GM12878 (cell line): ENCODE measurements around the gene CAMK4. TPM values are rescaled to one million over a fixed set of nuclear protein-coding genes. Genes with fewer than 3 reads are reported as not detected.

Source experiments
- ATAC-seq: fragments of 200-7000 bp; cut with Tn5 transposase; 3 replicates; pipeline ENCODE4 v1.9.1; 2020; ENCODE audit warnings: mild to moderate bottlenecking, moderate library complexity
- BruUV-seq: library from RNA; stranded (reverse); fragments of 400-500 nt; replicated peaks from 2 replicates; lab custom pipeline; 2021; lab: Mats Ljungman, UMichigan
- CTCF ChIA-PET: fragments of 300-600 bp; sonication (Branson Sonifier 250); formaldehyde crosslinking; extraction: SDS; loops from one replicate; lab custom pipeline; 2021; ENCODE audit warnings: inconsistent platforms; lab: Yijun Ruan, JAX
- POLR2A ChIA-PET: fragments of 350-600 bp; formaldehyde crosslinking; extraction: SDS; loops from one replicate; lab custom pipeline; 2021; ENCODE audit warnings: inconsistent platforms; lab: Charles Lee
- RAD21 ChIA-PET: fragments of 300-600 bp; sonication (Branson Sonifier 250); formaldehyde crosslinking; loops from one replicate; lab custom pipeline; 2023; ENCODE audit warnings: antibody characterized with exemption; ENCODE audit not compliant: unreplicated experiment; lab: Charles Lee
- SMC1A ChIA-PET: fragments of 300-600 bp; sonication (Branson Sonifier 250); formaldehyde crosslinking; loops from one replicate; lab custom pipeline; 2023; ENCODE audit not compliant: unreplicated experiment, uncharacterized antibody; lab: Charles Lee
- DNase-seq: peaks from one replicate; pipeline ENCODE4 v3.0.0-alpha.2; 2011; ENCODE audit warnings: low read depth, low spot score
- FAIRE-seq: peaks from 3 replicates; lab custom pipeline; 2011; peaks lifted over from hg19 to GRCh38; lab: Jason Lieb, UNC
- H2AFZ ChIP-seq: 2 replicates; pipeline ENCODE4 v1.6.0; 2011; ENCODE audit warnings: low read depth, low read length, control low read depth; ENCODE audit not compliant: control insufficient read depth
- H3K27ac ChIP-seq: 2 replicates; pipeline ENCODE4 v1.5.1; 2011; ENCODE audit warnings: control low read depth; ENCODE audit not compliant: control insufficient read depth, insufficient read depth
- H3K27me3 ChIP-seq, 2 experiments: replicated peaks in 1 of 2; 2 replicates each; pipeline versions ENCODE4 v1.6.0 to v1.6.1; 2011; ENCODE audit warnings: low read length in 1 of 2; ENCODE audit not compliant: control insufficient read depth in 2 of 2, insufficient read depth in 2 of 2
- H3K36me3 ChIP-seq, 2 experiments: 2 replicates each; pipeline ENCODE4 v1.5.1; 2011; ENCODE audit warnings: low read length in 1 of 2; ENCODE audit not compliant: control insufficient read depth in 2 of 2, insufficient read depth in 2 of 2
- H3K4me1 ChIP-seq: 2 replicates; pipeline ENCODE4 v1.6.1; 2011; ENCODE audit warnings: mild to moderate bottlenecking, low read length, moderate library complexity, mixed read lengths; ENCODE audit not compliant: control insufficient read depth, insufficient read depth
- H3K4me2 ChIP-seq: 2 replicates; pipeline ENCODE4 v1.6.0; 2011; ENCODE audit warnings: control low read depth; ENCODE audit not compliant: control insufficient read depth, insufficient read depth
- H3K4me3 ChIP-seq: fragments of 200-600 bp; sonication (generic); 2 replicates; pipeline ENCODE4 v1.5.1; 2016
- H3K79me2 ChIP-seq: 2 replicates; pipeline ENCODE4 v1.6.0; 2011; ENCODE audit warnings: low read length; ENCODE audit not compliant: control insufficient read depth, insufficient read depth
- H3K9ac ChIP-seq: 2 replicates; pipeline ENCODE4 v1.8.0; 2011; ENCODE audit warnings: low read length, control low read depth, mixed read lengths; ENCODE audit not compliant: control insufficient read depth, insufficient read depth
- H3K9me3 ChIP-seq: replicated peaks from 3 replicates; pipeline ENCODE4 v1.5.1; 2011; ENCODE audit warnings: mild to moderate bottlenecking, low read length; ENCODE audit not compliant: control insufficient read depth, insufficient read depth
- H4K20me1 ChIP-seq: 2 replicates; pipeline ENCODE4 v1.6.0; 2011; ENCODE audit not compliant: control insufficient read depth, insufficient read depth
- BHLHE40 ChIP-seq, 2 experiments: fragments of 450-650 bp in 1 of 2; IDR thresholded peaks; 2 replicates each; pipeline ENCODE4 v1.6.1; 2011 to 2017; ENCODE audit warnings: low read depth in 2 of 2, borderline replicate concordance in 1 of 2, improper control_type of control experiment in 1 of 2, low read length in 1 of 2, mild to moderate bottlenecking in 1 of 2
- CUX1 ChIP-seq: IDR thresholded peaks from 2 replicates; pipeline ENCODE4 v1.6.1; 2012; ENCODE audit warnings: improper control_type of control experiment, low read depth, low read length; ENCODE audit not compliant: insufficient replicate concordance
- DPF2 ChIP-seq: fragments of 450-650 bp; IDR thresholded peaks from 2 replicates; pipeline ENCODE4 v1.6.1; 2017; ENCODE audit warnings: mild to moderate bottlenecking
- EED ChIP-seq: sonication (generic); IDR thresholded peaks from 2 replicates; pipeline ENCODE4 v1.6.1; 2016; ENCODE audit warnings: antibody characterized with exemption, low read depth
- POU2F2 ChIP-seq: IDR thresholded peaks from 3 replicates; pipeline ENCODE4 v1.6.1; 2011; ENCODE audit warnings: low read depth, mild to moderate bottlenecking, low read length, borderline replicate concordance
- RAD21 ChIP-seq: IDR thresholded peaks from 2 replicates; pipeline ENCODE4 v1.6.1; 2011; ENCODE audit warnings: mild to moderate bottlenecking, low read depth, low read length, moderate library complexity; ENCODE audit not compliant: insufficient read depth
- RELA ChIP-seq: fragments of 450-650 bp; IDR thresholded peaks from 2 replicates; pipeline ENCODE4 v1.8.0; 2014; ENCODE audit warnings: borderline replicate concordance; ENCODE audit not compliant: partially characterized antibody
- REST ChIP-seq: IDR thresholded peaks from 2 replicates; pipeline ENCODE4 v1.6.1; 2012; ENCODE audit warnings: mild to moderate bottlenecking, low read depth, low read length
- SP1 ChIP-seq: IDR thresholded peaks from one replicate; pipeline ENCODE4 v1.6.1; 2011; ENCODE audit warnings: low read depth, low read length
- whole genome bisulfite sequencing: methylation state at CpG from one replicate; pipeline ENCODE4 v1.1.6; 2016; ENCODE audit warnings: low lambda C conversion rate; ENCODE audit not compliant: insufficient replicate concordance, insufficient coverage; ENCODE audit errors: missing lambda C conversion rate; 5-methylcytosine and 5-hydroxymethylcytosine counted together
- in situ Hi-C: fragments of 300-500 bp; cut with MboI; formaldehyde crosslinking; loops from 9 replicates; pipeline ENCODE4 v1.14.3; 2018; ENCODE audit warnings: mixed read lengths
- intact Hi-C: fragments of 100-400 bp; cut with micrococcal nuclease; formaldehyde crosslinking; loops from one replicate; pipeline ENCODE4 v1.14.2; 2022; ENCODE audit not compliant: unreplicated experiment
- polyA plus RNA-seq, 11 experiments: library from polyadenylated mRNA; depleted of rRNA in 4 of 11; unstranded in 6 of 11; stranded (reverse) in 5 of 11; fragments of >200 nt; fragmentation: Nextera tagmentation in 4 of 11; fragmentation: Illumina TruSeq in 1 of 11; extraction: Ambion mirVana in 4 of 11; extraction: Trizol in 1 of 11; gene quantifications; 1 replicate in 1 of 11; 2 replicates in 10 of 11; pipeline versions ENCODE4 v1.2.1 to v1.2.3, GENCODE V29; 2011 to 2016; ENCODE audit warnings: inconsistent platforms in 2 of 11, missing spikeins in 2 of 11, low read depth in 1 of 11
- total RNA-seq, 4 experiments: library from RNA; depleted of rRNA in 3 of 4; stranded (reverse); fragments of >200 nt in 3 of 4; fragmentation: Illumina TruSeq in 1 of 4; extraction: Trizol in 1 of 4; gene quantifications; 2 replicates each; pipeline versions ENCODE4 v1.2.1 to v1.2.3, GENCODE V29; 2013 to 2021
- TF ChIP-seq, protein P1 (sequence below): IDR thresholded peaks from 2 replicates; pipeline ENCODE4 v1.6.1; 2011; ENCODE audit warnings: low read depth, low read length, improper control_type of control experiment, borderline replicate concordance

The CAMK4 gene
- total and polyA plus RNA-seq, 10 of the 15 experiments (the other 5 are each of a cell fraction or from before 2014, with no cell fraction given): 13.3 to 51.9 (median 35.3) TPM

GRCh38 chr5:111280282-111280951 lies 56.2 kb downstream of the CAMK4 start:
- Histone ChIP-seq H3K4me3 (no peak overlapping the region), H3K36me3 (no peaks in the 10 kb centered on the region), H3K9me3 (no peaks in the 10 kb centered on the region; the same call in 1 of the 3 replicates), H3K27me3 (no peaks in the 10 kb centered on the region), H3K4me1 (0 out of 2 replicates have a peak, but pooled peaks cover 4% of the 10 kb centered on the region), H3K9ac (no peak overlapping the region), H4K20me1 (no peaks in the 10 kb centered on the region), H2AFZ (no peak overlapping the region), H3K4me2 (0 out of 2 replicates have a peak overlapping the region, but pooled peaks have one; percentile 28), H3K27ac (no peak overlapping the region), H3K79me2 (peaks cover 40% of the 10 kb centered on the region)
- FAIRE-seq (no peak), ATAC-seq (0 out of 3 replicates have a peak, but pooled peaks have one; percentile 24), DNase-seq (no peak)
- no TSS peak for BruUV-seq
- ChIA-PET RAD21 (interaction anchor here (2.3 to 8.8 kb wide), 5 partner anchors 14 to 215 kb away, joined by 5 to 198 read pairs (median 33); partner anchors contain the start of gene CAMK4), POLR2A (no interaction called here), SMC1A (interaction anchor here (0.6 to 9.9 kb wide), 14 partner anchors 9 to 214 kb away, joined by 3 to 324 read pairs (median 4); partner anchors contain the start of gene CAMK4), CTCF (interaction anchor here (0.6 to 12.2 kb wide), 21 partner anchors 8 to 830 kb away, joined by 3 to 339 read pairs (median 8); partner anchors contain the start of gene CAMK4)
- 67% methylated on average over 6 of the region's 6 CpGs for WGBS
- in situ Hi-C loops (loop anchor here (10.0 kb wide), 1 partner anchor 526 kb away; no protein-coding TSS in a partner anchor), intact Hi-C loops (no loop called here)
- TF ChIP-seq RELA: no peak
- TF ChIP-seq BHLHE40 (IDR thresholded peaks at IDR 0.05; ENCODE audit: borderline replicate concordance in 1 of 2, low read depth in 2 of 2, low read length in 1 of 2): peak; percentile 62 to 73
- TF ChIP-seq, protein P1, sequence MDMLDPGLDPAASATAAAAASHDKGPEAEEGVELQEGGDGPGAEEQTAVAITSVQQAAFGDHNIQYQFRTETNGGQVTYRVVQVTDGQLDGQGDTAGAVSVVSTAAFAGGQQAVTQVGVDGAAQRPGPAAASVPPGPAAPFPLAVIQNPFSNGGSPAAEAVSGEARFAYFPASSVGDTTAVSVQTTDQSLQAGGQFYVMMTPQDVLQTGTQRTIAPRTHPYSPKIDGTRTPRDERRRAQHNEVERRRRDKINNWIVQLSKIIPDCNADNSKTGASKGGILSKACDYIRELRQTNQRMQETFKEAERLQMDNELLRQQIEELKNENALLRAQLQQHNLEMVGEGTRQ: no peak
- no peak for TF ChIP-seq REST
- TF ChIP-seq CUX1: no peak
- TF ChIP-seq POU2F2: peak; percentile 62; the same call in 2 of the 3 replicates
- no peak for TF ChIP-seq EED
- TF ChIP-seq SP1: no peak
- no peak for TF ChIP-seq RAD21
- no peak for TF ChIP-seq DPF2
